Astrocyte (in vitro differentiated cells and primary cell): ENCODE results near the gene RIT2. TPM values are rescaled to one million over a fixed set of nuclear protein-coding genes. Genes with fewer than 3 reads are reported as not detected.

Source experiments
- DNase-seq: peaks from one replicate; pipeline ENCODE4 v3.0.0-alpha.2; 2010; ENCODE audit warnings: low read depth
- FAIRE-seq: peaks from 2 replicates; lab custom pipeline; 2011; peaks lifted over from hg19 to GRCh38; lab: Jason Lieb, UNC
- H2AFZ ChIP-seq: 2 replicates; pipeline ENCODE4 v1.6.0; 2012; ENCODE audit warnings: low read depth, low read length, inconsistent platforms
- H3K27ac ChIP-seq: 2 replicates; pipeline ENCODE4 v1.5.1; 2011; ENCODE audit warnings: low read depth, low read length, inconsistent platforms
- H3K27me3 ChIP-seq: 2 replicates; pipeline ENCODE4 v1.6.0; 2011; ENCODE audit warnings: low read length, inconsistent platforms; ENCODE audit not compliant: insufficient read depth
- H3K36me3 ChIP-seq: 2 replicates; pipeline ENCODE4 v1.5.1; 2011; ENCODE audit warnings: low read length, inconsistent platforms; ENCODE audit not compliant: insufficient read depth
- H3K4me1 ChIP-seq: 2 replicates; pipeline ENCODE4 v1.5.1; 2011; ENCODE audit warnings: low read length, inconsistent platforms; ENCODE audit not compliant: insufficient read depth
- H3K4me2 ChIP-seq: 2 replicates; pipeline ENCODE4 v1.6.0; 2012; ENCODE audit warnings: low read length, inconsistent platforms
- H3K4me3 ChIP-seq: 2 replicates; pipeline ENCODE4 v1.5.1; 2011; ENCODE audit warnings: low read depth, mild to moderate bottlenecking, low read length, inconsistent platforms; ENCODE audit not compliant: insufficient read depth
- H3K79me2 ChIP-seq: 2 replicates; pipeline ENCODE4 v1.6.0; 2012; ENCODE audit warnings: mild to moderate bottlenecking, low read length, inconsistent platforms; ENCODE audit not compliant: insufficient read depth
- H3K9ac ChIP-seq: 2 replicates; pipeline ENCODE4 v1.6.0; 2012; ENCODE audit warnings: mild to moderate bottlenecking, low read length, inconsistent platforms
- H3K9me3 ChIP-seq: 2 replicates; pipeline ENCODE4 v1.5.1; 2012; ENCODE audit warnings: low read depth, mild to moderate bottlenecking, low read length, inconsistent platforms; ENCODE audit not compliant: insufficient read depth
- H4K20me1 ChIP-seq: 2 replicates; pipeline ENCODE4 v1.6.0; 2012; ENCODE audit warnings: low read length, inconsistent platforms; ENCODE audit not compliant: insufficient read depth
- H3K27ac Mint-ChIP-seq: one replicate; pipeline ENCODE4 v1.8.0; 2021; ENCODE audit warnings: mild to moderate bottlenecking, mixed read lengths; ENCODE audit not compliant: unreplicated experiment
- H3K27me3 Mint-ChIP-seq: one replicate; pipeline ENCODE4 v1.8.0; 2021; ENCODE audit warnings: low read depth, mixed read lengths; ENCODE audit not compliant: unreplicated experiment
- H3K36me3 Mint-ChIP-seq: one replicate; pipeline ENCODE4 v1.8.0; 2021; ENCODE audit warnings: low read depth, mixed read lengths; ENCODE audit not compliant: unreplicated experiment
- H3K4me1 Mint-ChIP-seq: one replicate; pipeline ENCODE4 v1.8.0; 2021; ENCODE audit warnings: low read depth, mixed read lengths; ENCODE audit not compliant: unreplicated experiment
- H3K4me3 Mint-ChIP-seq: one replicate; pipeline ENCODE4 v1.8.0; 2021; ENCODE audit warnings: mild to moderate bottlenecking, moderate library complexity, mixed read lengths; ENCODE audit not compliant: unreplicated experiment
- H3K9me3 Mint-ChIP-seq: one replicate; pipeline ENCODE4 v1.8.0; 2021; ENCODE audit warnings: mild to moderate bottlenecking, mixed read lengths; ENCODE audit not compliant: unreplicated experiment
- EZH2 ChIP-seq: IDR thresholded peaks from 2 replicates; pipeline ENCODE4 v1.6.1; 2012; ENCODE audit warnings: mild to moderate bottlenecking, low read length, inconsistent platforms; ENCODE audit not compliant: insufficient read depth
- total RNA-seq: library from RNA; stranded (reverse); gene quantifications from 2 replicates; pipeline ENCODE4 v1.2.1, GENCODE V29; 2021
- TF ChIP-seq, protein P1 (sequence below): IDR thresholded peaks from 2 replicates; pipeline ENCODE4 v1.5.1; 2011; ENCODE audit warnings: low read depth, mild to moderate bottlenecking, inconsistent platforms, low read length, moderate library complexity; ENCODE audit not compliant: insufficient read depth

The RIT2 gene
- total RNA-seq, 1 donor from 2014 or later: not detected

DNA sequence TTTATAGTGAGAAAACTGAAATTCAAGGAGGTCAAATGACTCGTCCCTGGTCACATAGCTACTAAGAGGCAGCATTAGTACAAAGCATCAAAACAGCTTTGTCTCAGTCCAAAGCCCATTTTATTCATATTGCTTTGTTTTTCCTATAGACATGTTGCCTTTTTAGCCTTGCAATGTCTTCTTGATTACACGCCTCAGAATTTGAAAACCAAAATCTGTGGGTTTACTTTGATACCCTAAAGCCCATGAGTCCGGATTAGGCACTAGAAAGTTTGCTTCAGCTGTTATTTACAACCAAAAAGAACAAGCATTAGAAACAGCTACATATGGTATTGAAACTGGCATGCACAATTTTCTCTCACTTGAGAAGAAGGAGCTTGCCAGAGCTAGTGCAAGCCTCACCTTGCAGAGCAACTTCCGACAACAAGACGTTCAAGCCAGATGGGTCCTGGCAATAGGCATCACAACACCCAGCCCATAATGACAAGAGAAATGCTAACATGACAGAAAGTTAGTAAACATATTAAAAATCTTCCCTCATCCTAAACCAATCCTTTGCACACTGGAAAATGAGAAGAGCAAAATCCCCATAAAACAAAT, 276.8 kb downstream of the RIT2 start:
- Histone ChIP-seq H3K4me3 (no peak overlapping the region), H3K9ac (no peak overlapping the region), H3K27ac (no peak overlapping the region), H3K27me3 (no peaks in the 10 kb centered on the region), H2AFZ (no peak overlapping the region), H3K9me3 (no peaks in the 10 kb centered on the region), H3K4me1 (no peaks in the 10 kb centered on the region), H4K20me1 (no peaks in the 10 kb centered on the region), H3K79me2 (no peaks in the 10 kb centered on the region), H3K36me3 (no peaks in the 10 kb centered on the region), H3K4me2 (no peak overlapping the region)
- no peak overlapping the region for H3K4me3 Mint-ChIP-seq
- H3K27ac Mint-ChIP-seq: no peak overlapping the region
- H3K36me3 Mint-ChIP-seq: no peaks in the 10 kb centered on the region
- FAIRE-seq (no peak), DNase-seq (no peak)
- H3K27me3 Mint-ChIP-seq: no peaks in the 10 kb centered on the region
- H3K4me1 Mint-ChIP-seq: no peaks in the 10 kb centered on the region
- TF ChIP-seq, protein P1, sequence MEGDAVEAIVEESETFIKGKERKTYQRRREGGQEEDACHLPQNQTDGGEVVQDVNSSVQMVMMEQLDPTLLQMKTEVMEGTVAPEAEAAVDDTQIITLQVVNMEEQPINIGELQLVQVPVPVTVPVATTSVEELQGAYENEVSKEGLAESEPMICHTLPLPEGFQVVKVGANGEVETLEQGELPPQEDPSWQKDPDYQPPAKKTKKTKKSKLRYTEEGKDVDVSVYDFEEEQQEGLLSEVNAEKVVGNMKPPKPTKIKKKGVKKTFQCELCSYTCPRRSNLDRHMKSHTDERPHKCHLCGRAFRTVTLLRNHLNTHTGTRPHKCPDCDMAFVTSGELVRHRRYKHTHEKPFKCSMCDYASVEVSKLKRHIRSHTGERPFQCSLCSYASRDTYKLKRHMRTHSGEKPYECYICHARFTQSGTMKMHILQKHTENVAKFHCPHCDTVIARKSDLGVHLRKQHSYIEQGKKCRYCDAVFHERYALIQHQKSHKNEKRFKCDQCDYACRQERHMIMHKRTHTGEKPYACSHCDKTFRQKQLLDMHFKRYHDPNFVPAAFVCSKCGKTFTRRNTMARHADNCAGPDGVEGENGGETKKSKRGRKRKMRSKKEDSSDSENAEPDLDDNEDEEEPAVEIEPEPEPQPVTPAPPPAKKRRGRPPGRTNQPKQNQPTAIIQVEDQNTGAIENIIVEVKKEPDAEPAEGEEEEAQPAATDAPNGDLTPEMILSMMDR: no peak
- TF ChIP-seq EZH2: no peak
- H3K9me3 Mint-ChIP-seq: no peaks in the 10 kb centered on the region

DNA sequence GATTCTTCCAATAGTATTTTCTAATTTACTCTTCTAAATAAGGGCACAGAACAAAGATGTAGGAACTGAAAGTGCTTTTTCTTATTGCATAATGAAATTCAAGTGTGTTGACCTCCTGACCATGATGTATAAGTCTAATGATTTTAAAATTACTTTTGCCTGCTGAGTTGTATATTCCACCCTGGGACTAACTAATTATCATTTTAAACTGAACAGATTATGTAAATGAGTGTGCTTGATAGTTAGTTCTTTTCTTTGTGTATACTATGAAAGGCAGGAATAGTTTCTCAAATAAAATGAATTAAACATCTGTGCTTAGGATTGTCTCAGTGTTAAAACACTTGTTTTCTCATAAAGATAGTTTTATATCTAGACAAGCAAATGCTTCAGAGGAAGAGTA, 284.5 kb downstream of the RIT2 start:
- no peaks in the 10 kb centered on the region for H3K27me3 Mint-ChIP-seq
- no peak overlapping the region for H3K4me3 ChIP-seq
- H3K36me3 Mint-ChIP-seq: no peaks in the 10 kb centered on the region
- H3K4me3 Mint-ChIP-seq: no peak overlapping the region
- no peaks in the 10 kb centered on the region for H3K4me1 ChIP-seq
- H3K4me2 ChIP-seq: no peak overlapping the region
- H3K9ac ChIP-seq: no peak overlapping the region
- H3K27ac ChIP-seq: no peak overlapping the region
- no peak overlapping the region for H3K27ac Mint-ChIP-seq
- TF ChIP-seq, protein P1: no peak
- no peak for TF ChIP-seq EZH2
- H2AFZ ChIP-seq: no peak overlapping the region
- no peaks in the 10 kb centered on the region for H4K20me1 ChIP-seq
- H3K27me3 ChIP-seq: no peaks in the 10 kb centered on the region
- no peaks in the 10 kb centered on the region for H3K9me3 Mint-ChIP-seq
- H3K9me3 ChIP-seq: no peaks in the 10 kb centered on the region
- DNase-seq (no peak), FAIRE-seq (no peak)
- H3K79me2 ChIP-seq: no peaks in the 10 kb centered on the region
- no peaks in the 10 kb centered on the region for H3K36me3 ChIP-seq
- H3K4me1 Mint-ChIP-seq: no peaks in the 10 kb centered on the region

DNA sequence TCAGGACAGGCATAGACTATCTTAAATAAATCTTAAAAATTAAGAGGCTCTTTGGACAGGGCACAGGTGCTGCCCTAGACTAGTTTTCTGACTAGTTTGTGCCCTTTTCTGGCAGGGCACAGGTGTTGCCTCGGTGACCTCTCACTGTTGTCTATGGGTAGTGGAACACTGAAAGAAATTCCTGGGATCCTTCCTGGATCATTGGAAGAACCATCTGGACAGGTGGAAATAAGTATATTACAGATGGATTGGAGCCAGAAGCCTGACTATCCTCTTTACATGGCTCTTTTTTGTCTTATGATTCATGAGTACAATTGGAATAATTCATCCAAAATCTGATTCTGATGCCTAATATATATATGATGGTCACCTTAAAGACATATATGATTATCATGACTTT, 286.6 kb downstream of the RIT2 start:
- no peak overlapping the region for H3K9ac ChIP-seq
- no peaks in the 10 kb centered on the region for H3K36me3 ChIP-seq
- H2AFZ ChIP-seq: no peak overlapping the region
- H3K9me3 ChIP-seq: no peaks in the 10 kb centered on the region
- TF ChIP-seq, protein P1: no peak
- TF ChIP-seq EZH2: no peak
- FAIRE-seq (no peak), DNase-seq (no peak)
- no peak overlapping the region for H3K4me3 ChIP-seq
- no peaks in the 10 kb centered on the region for H4K20me1 ChIP-seq
- H3K4me1 ChIP-seq: no peaks in the 10 kb centered on the region
- H3K4me3 Mint-ChIP-seq: no peak overlapping the region
- no peaks in the 10 kb centered on the region for H3K27me3 ChIP-seq
- H3K9me3 Mint-ChIP-seq: no peaks in the 10 kb centered on the region
- no peak overlapping the region for H3K4me2 ChIP-seq
- H3K27ac Mint-ChIP-seq: no peak overlapping the region
- H3K27ac ChIP-seq: no peak overlapping the region
- peaks cover 3% of the 10 kb centered on the region for H3K4me1 Mint-ChIP-seq
- no peaks in the 10 kb centered on the region for H3K27me3 Mint-ChIP-seq
- no peaks in the 10 kb centered on the region for H3K79me2 ChIP-seq
- no peaks in the 10 kb centered on the region for H3K36me3 Mint-ChIP-seq
